ENCODE data around the gene INPP4B. TPM values are rescaled to one million over a fixed set of nuclear protein-coding genes. Genes with fewer than 3 reads are reported as not detected.

The INPP4B gene
- total RNA-seq, 1 experiment from 2014 or later: not detected

GRCh38 chr4:142356118-142356759, 489.9 kb downstream of the INPP4B start:
- Histone ChIP-seq H3K36me3 (ENCODE audit: insufficient read depth, low read length) (no peaks in the 10 kb centered on the region), H3K27ac (ENCODE audit: low read length) (no peak overlapping the region), H3K4me1 (ENCODE audit: low read length) (no peaks in the 10 kb centered on the region), H3K27me3 (ENCODE audit: low read length) (no peaks in the 10 kb centered on the region), H2AFZ (ENCODE audit: low read length) (no peak overlapping the region), H3K4me2 (ENCODE audit: low read depth, low read length, poor library complexity, severe bottlenecking) (no peak overlapping the region), H3K79me2 (ENCODE audit: low read length) (no peaks in the 10 kb centered on the region), H3K9ac (ENCODE audit: low read length) (no peak overlapping the region), H3K9me3 (ENCODE audit: low read length) (no peaks in the 10 kb centered on the region), H3K4me3 (ENCODE audit: low read length) (no peak overlapping the region), H3K9me2 (replicated peaks; ENCODE audit: insufficient read depth, low read length) (no peaks in the 10 kb centered on the region), H4K20me1 (ENCODE audit: insufficient read depth, low read depth, low read length) (no peaks in the 10 kb centered on the region)
- no peak for DNase-seq

DNA sequence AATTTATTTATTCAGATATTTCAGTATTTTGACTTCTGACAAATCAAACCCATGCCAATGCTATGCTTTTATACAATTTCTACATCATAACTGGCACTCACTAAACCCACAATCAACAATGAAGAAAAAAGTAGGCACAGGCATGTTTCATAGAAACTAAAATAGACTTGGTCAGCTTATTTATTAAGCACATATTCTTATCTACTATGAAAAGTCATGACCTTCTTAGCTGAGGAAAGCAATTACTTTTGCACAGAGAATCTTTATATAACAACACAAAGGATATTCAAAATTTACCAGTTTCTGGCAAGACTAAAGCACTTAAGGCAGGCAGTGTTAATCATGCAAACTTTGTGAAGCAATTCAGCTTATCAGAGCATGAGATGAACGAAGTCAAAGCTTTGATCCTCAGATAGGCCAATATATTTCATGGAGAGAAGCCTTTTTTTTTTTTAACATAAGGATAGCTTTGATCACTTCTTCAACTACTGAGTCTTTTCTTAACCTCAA, 490.6 kb downstream of the INPP4B start:
- no peaks in the 10 kb centered on the region for H3K9me2 ChIP-seq (replicated peaks; ENCODE audit: insufficient read depth, low read length)
- no peaks in the 10 kb centered on the region for H4K20me1 ChIP-seq (ENCODE audit: insufficient read depth, low read depth, low read length)
- no peak overlapping the region for H3K9ac ChIP-seq (ENCODE audit: low read length)
- H3K79me2 ChIP-seq (ENCODE audit: low read length): no peaks in the 10 kb centered on the region
- H2AFZ ChIP-seq (ENCODE audit: low read length): no peak overlapping the region
- no peaks in the 10 kb centered on the region for H3K36me3 ChIP-seq (ENCODE audit: insufficient read depth, low read length)
- H3K4me3 ChIP-seq (ENCODE audit: low read length): no peak overlapping the region
- H3K27ac ChIP-seq (ENCODE audit: low read length): no peak overlapping the region
- no peaks in the 10 kb centered on the region for H3K27me3 ChIP-seq (ENCODE audit: low read length)
- H3K9me3 ChIP-seq (ENCODE audit: low read length): no peaks in the 10 kb centered on the region
- H3K4me2 ChIP-seq (ENCODE audit: low read depth, low read length, poor library complexity, severe bottlenecking): no peak overlapping the region
- no peak for DNase-seq
- H3K4me1 ChIP-seq (ENCODE audit: low read length): no peaks in the 10 kb centered on the region

DNA sequence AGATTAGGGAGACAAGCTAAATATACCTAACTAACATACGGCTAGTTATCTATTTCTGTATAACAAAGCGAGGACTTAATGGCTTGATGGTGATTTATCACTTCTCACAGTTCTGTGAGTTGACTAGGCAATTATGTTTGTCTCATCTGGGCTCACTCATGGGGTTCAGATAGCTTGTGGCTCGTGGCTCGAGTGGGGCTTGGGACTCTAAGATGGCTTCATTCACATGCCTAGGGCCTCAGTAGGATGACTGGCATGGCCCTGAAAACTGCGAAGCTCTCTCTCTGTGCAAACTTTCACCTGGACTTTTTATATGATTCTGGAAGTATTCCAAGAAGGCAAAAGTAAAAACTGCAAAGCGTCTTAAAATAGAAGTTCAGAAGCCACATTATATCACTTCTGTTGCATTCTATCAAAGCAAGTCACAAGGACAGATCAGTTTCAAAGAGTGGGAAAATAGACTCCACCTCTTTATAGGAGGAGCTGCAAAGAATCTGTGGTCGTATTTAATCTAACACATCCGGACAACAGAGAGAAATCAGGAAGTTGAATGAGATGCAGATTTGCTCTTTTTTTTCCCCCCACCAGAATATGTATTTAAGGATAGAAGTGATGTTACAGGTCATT, 491.2 kb downstream of the INPP4B start:
- no peaks in the 10 kb centered on the region for H3K79me2 ChIP-seq (ENCODE audit: low read length)
- no peaks in the 10 kb centered on the region for H3K4me1 ChIP-seq (ENCODE audit: low read length)
- H3K9me3 ChIP-seq (ENCODE audit: low read length): no peaks in the 10 kb centered on the region
- no peaks in the 10 kb centered on the region for H3K27me3 ChIP-seq (ENCODE audit: low read length)
- no peaks in the 10 kb centered on the region for H3K36me3 ChIP-seq (ENCODE audit: insufficient read depth, low read length)
- no peak overlapping the region for H3K27ac ChIP-seq (ENCODE audit: low read length)
- no peaks in the 10 kb centered on the region for H3K9me2 ChIP-seq (replicated peaks; ENCODE audit: insufficient read depth, low read length)
- no peak overlapping the region for H2AFZ ChIP-seq (ENCODE audit: low read length)
- DNase-seq: no peak
- no peak overlapping the region for H3K4me3 ChIP-seq (ENCODE audit: low read length)
- H3K9ac ChIP-seq (ENCODE audit: low read length): no peak overlapping the region
- H3K4me2 ChIP-seq (ENCODE audit: low read depth, low read length, poor library complexity, severe bottlenecking): no peak overlapping the region
- H4K20me1 ChIP-seq (ENCODE audit: insufficient read depth, low read depth, low read length): no peaks in the 10 kb centered on the region

- no peaks in the 10 kb centered on the region for H3K79me2 ChIP-seq (ENCODE audit: low read length)
- no peaks in the 10 kb centered on the region for H3K9me3 ChIP-seq (ENCODE audit: low read length)
- H3K36me3 ChIP-seq (ENCODE audit: insufficient read depth, low read length): no peaks in the 10 kb centered on the region
- H3K4me1 ChIP-seq (ENCODE audit: low read length): no peaks in the 10 kb centered on the region
- no peak overlapping the region for H3K27ac ChIP-seq (ENCODE audit: low read length)
- H4K20me1 ChIP-seq (ENCODE audit: insufficient read depth, low read depth, low read length): no peaks in the 10 kb centered on the region
- H3K4me3 ChIP-seq (ENCODE audit: low read length): no peak overlapping the region
- no peak overlapping the region for H2AFZ ChIP-seq (ENCODE audit: low read length)
- H3K27me3 ChIP-seq (ENCODE audit: low read length): no peaks in the 10 kb centered on the region
- H3K4me2 ChIP-seq (ENCODE audit: low read depth, low read length, poor library complexity, severe bottlenecking): no peak overlapping the region
- H3K9ac ChIP-seq (ENCODE audit: low read length): no peak overlapping the region
- H3K9me2 ChIP-seq (replicated peaks; ENCODE audit: insufficient read depth, low read length): no peaks in the 10 kb centered on the region
- DNase-seq: no peak
Measured at GRCh38 chr4:142354041-142354440, 492.1 kb downstream of the INPP4B start.

DNA sequence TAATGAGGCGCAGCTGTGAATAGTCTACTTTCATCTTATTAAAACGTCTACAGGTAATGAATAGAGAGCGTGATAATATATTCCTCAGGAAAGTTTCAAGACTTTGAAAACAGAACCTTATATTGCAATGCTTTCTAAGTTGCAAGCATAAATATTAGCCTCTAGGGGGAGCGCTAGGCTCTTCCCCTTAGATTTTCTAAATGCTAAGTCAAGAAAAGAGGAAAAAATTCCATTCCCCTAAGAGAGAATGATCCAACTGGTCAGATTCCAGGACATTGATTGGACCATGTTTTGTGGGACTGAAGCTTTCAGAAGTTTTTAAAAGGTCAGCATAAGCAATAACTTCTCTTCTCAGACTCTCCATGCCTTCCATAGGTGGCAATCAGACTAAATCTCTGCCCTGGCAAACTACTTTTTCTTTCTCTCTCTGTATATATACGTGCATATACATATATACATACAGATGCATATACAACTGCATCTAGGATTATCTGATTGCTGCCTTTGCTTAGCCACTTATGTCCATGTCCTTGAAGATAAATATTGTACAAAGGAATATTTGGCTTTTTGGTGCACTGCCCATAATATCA, 492.9 kb downstream of the INPP4B start:
- Histone ChIP-seq H3K9me3 (ENCODE audit: low read length) (no peaks in the 10 kb centered on the region), H3K27ac (ENCODE audit: low read length) (no peak overlapping the region), H2AFZ (ENCODE audit: low read length) (no peak overlapping the region), H3K4me1 (ENCODE audit: low read length) (no peaks in the 10 kb centered on the region), H3K9ac (ENCODE audit: low read length) (no peak overlapping the region), H3K9me2 (replicated peaks; ENCODE audit: insufficient read depth, low read length) (no peaks in the 10 kb centered on the region), H3K36me3 (ENCODE audit: insufficient read depth, low read length) (no peaks in the 10 kb centered on the region), H3K4me2 (ENCODE audit: low read depth, low read length, poor library complexity, severe bottlenecking) (no peak overlapping the region), H3K27me3 (ENCODE audit: low read length) (no peaks in the 10 kb centered on the region), H3K4me3 (ENCODE audit: low read length) (no peak overlapping the region), H3K79me2 (ENCODE audit: low read length) (no peaks in the 10 kb centered on the region), H4K20me1 (ENCODE audit: insufficient read depth, low read depth, low read length) (no peaks in the 10 kb centered on the region)
- DNase-seq: peak; percentile 65

DNA sequence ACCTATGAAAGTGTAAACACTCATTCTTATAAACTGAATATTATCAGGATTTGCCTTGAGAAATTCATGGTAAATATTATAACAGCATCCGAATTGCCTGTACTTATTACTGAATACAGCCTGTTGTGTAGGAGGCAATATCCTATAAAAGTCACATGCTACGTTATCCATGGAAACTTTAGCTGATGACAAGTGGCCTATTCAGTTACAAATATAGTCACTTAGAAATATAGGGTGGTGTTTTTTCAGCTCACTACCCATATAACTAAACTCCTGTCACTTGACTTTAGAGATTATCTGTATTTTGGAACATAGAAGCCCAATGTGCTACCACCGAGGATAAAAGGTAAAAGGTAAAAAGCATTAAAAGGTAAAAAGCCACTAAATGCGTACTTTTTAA, 493.4 kb downstream of the INPP4B start:
- Histone ChIP-seq H3K27ac (ENCODE audit: low read length) (no peak overlapping the region), H3K4me3 (ENCODE audit: low read length) (no peak overlapping the region), H3K36me3 (ENCODE audit: insufficient read depth, low read length) (no peaks in the 10 kb centered on the region), H3K9ac (ENCODE audit: low read length) (no peak overlapping the region), H3K9me3 (ENCODE audit: low read length) (no peaks in the 10 kb centered on the region), H4K20me1 (ENCODE audit: insufficient read depth, low read depth, low read length) (no peaks in the 10 kb centered on the region), H3K4me1 (ENCODE audit: low read length) (no peaks in the 10 kb centered on the region), H3K27me3 (ENCODE audit: low read length) (no peaks in the 10 kb centered on the region), H3K4me2 (ENCODE audit: low read depth, low read length, poor library complexity, severe bottlenecking) (no peak overlapping the region), H3K9me2 (replicated peaks; ENCODE audit: insufficient read depth, low read length) (no peaks in the 10 kb centered on the region), H3K79me2 (ENCODE audit: low read length) (no peaks in the 10 kb centered on the region), H2AFZ (ENCODE audit: low read length) (no peak overlapping the region)
- no peak for DNase-seq

DNA sequence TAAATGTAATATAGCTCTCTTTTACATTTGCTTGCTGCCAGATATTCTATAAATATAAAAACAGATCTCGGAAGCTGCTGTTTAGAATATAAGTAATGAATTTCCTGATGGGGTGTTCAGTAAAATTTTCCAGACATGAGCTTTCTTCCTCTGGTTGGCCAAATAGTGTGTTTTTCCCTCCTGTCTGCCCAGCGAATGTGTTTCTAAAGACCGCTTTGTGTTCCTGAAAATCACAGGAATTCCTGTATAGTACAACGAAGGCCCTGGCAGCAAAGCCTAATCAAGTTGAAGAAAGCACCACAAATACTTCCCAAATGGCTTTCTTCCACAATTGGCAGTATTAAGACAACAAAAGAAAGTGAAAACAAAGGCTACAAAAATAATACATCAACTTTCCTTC, 494.1 kb downstream of the INPP4B start:
- no peak for DNase-seq
- Histone ChIP-seq H3K9me3 (ENCODE audit: low read length) (no peaks in the 10 kb centered on the region), H3K9me2 (replicated peaks; ENCODE audit: insufficient read depth, low read length) (no peaks in the 10 kb centered on the region), H3K4me1 (ENCODE audit: low read length) (no peaks in the 10 kb centered on the region), H3K79me2 (ENCODE audit: low read length) (no peaks in the 10 kb centered on the region), H3K27me3 (ENCODE audit: low read length) (no peaks in the 10 kb centered on the region), H3K27ac (ENCODE audit: low read length) (no peak overlapping the region), H2AFZ (ENCODE audit: low read length) (no peak overlapping the region), H4K20me1 (ENCODE audit: insufficient read depth, low read depth, low read length) (no peaks in the 10 kb centered on the region), H3K4me3 (ENCODE audit: low read length) (no peak overlapping the region), H3K9ac (ENCODE audit: low read length) (no peak overlapping the region), H3K36me3 (ENCODE audit: insufficient read depth, low read length) (no peaks in the 10 kb centered on the region), H3K4me2 (ENCODE audit: low read depth, low read length, poor library complexity, severe bottlenecking) (no peak overlapping the region)

DNA sequence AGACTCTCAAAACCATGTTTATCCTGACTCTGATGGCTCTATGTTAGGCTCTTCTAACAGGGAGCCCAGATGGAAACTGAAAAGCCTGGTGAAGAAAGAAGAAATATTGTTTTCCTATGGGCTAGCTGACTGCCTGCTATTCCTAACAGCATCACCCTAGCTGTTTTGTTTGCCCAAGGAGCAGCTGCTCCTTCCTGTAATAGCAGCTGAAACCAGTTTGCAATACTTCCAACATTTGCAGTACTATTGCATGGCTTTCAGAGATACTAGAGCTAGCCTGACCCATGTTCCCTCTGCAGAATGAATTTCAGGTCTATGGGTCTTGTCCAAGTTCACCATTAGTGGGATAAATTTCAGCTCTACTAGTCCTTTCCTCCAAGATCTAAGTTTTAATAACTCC, 495.2 kb downstream of the INPP4B start:
- H3K9me3 ChIP-seq (ENCODE audit: low read length): no peaks in the 10 kb centered on the region
- H3K36me3 ChIP-seq (ENCODE audit: insufficient read depth, low read length): no peaks in the 10 kb centered on the region
- DNase-seq: no peak
- H3K4me3 ChIP-seq (ENCODE audit: low read length): no peak overlapping the region
- H3K79me2 ChIP-seq (ENCODE audit: low read length): no peaks in the 10 kb centered on the region
- no peak overlapping the region for H3K4me2 ChIP-seq (ENCODE audit: low read depth, low read length, poor library complexity, severe bottlenecking)
- no peak overlapping the region for H3K9ac ChIP-seq (ENCODE audit: low read length)
- no peaks in the 10 kb centered on the region for H3K27me3 ChIP-seq (ENCODE audit: low read length)
- no peaks in the 10 kb centered on the region for H3K9me2 ChIP-seq (replicated peaks; ENCODE audit: insufficient read depth, low read length)
- H2AFZ ChIP-seq (ENCODE audit: low read length): no peak overlapping the region
- H3K4me1 ChIP-seq (ENCODE audit: low read length): no peaks in the 10 kb centered on the region
- no peak overlapping the region for H3K27ac ChIP-seq (ENCODE audit: low read length)
- H4K20me1 ChIP-seq (ENCODE audit: insufficient read depth, low read depth, low read length): no peaks in the 10 kb centered on the region
